ENCODE data around the gene CRYL1.
"Not testable (repeated sequence)": the region's sequence is repeated elsewhere in the genome, so short reads cannot be mapped to it uniquely, and the experiment has no call there.

The CRYL1 gene

GRCh38 chr13:20436505-20436904, 89.2 kb downstream of the CRYL1 start:
- no peaks in the 10 kb centered on the region for H3K36me3 ChIP-seq
- H3K27ac ChIP-seq, result no peak overlapping the region
- no peaks in the 10 kb centered on the region for H3K4me1 ChIP-seq (ENCODE audit: control insufficient read depth in 1 of 2, insufficient read depth in 1 of 2, low read depth in 1 of 2, low read length in 1 of 2)
- H3K4me3 ChIP-seq (ENCODE audit: low read depth in 1 of 2, low read length in 1 of 2), result no peak overlapping the region
- no peaks in the 10 kb centered on the region for H3K9me3 ChIP-seq
- no peak for TF ChIP-seq CTCF (IDR thresholded peaks at IDR 0.05)
- no peaks in the 10 kb centered on the region for H3K27me3 ChIP-seq

GRCh38 chr13:20435616-20436368, 89.9 kb downstream of the CRYL1 start:
- Histone ChIP-seq H3K9me3 (no peaks in the 10 kb centered on the region), H3K27me3 (no peaks in the 10 kb centered on the region), H3K27ac (no peak overlapping the region), H3K4me3 (ENCODE audit: low read depth in 1 of 2, low read length in 1 of 2) (no peak overlapping the region), H3K4me1 (ENCODE audit: control insufficient read depth in 1 of 2, insufficient read depth in 1 of 2, low read depth in 1 of 2, low read length in 1 of 2) (peaks cover 0 to 5% of the 10 kb centered on the region in 2 experiments), H3K36me3 (no peaks in the 10 kb centered on the region)
- no peak for TF ChIP-seq CTCF (IDR thresholded peaks at IDR 0.05)

GRCh38 chr13:20434210-20434609, 91.4 kb downstream of the CRYL1 start:
- not testable (repeated sequence) for H3K9me3 ChIP-seq; H3K36me3 ChIP-seq; H3K4me3 ChIP-seq (ENCODE audit: low read depth in 1 of 2, low read length in 1 of 2); H3K27ac ChIP-seq; H3K27me3 ChIP-seq
- H3K4me1 ChIP-seq (ENCODE audit: control insufficient read depth in 1 of 2, insufficient read depth in 1 of 2, low read depth in 1 of 2, low read length in 1 of 2), result peaks cover 7 to 17% of the 10 kb centered on the region in 2 experiments

- H3K4me1 ChIP-seq (ENCODE audit: control insufficient read depth in 1 of 2, insufficient read depth in 1 of 2, low read depth in 1 of 2, low read length in 1 of 2), result peaks cover 7 to 17% of the 10 kb centered on the region in 2 experiments
- no peak for TF ChIP-seq CTCF (IDR thresholded peaks at IDR 0.05)
- no peaks in the 10 kb centered on the region for H3K36me3 ChIP-seq
- peak overlapping the region; percentile 47 for H3K27ac ChIP-seq
- no peaks in the 10 kb centered on the region for H3K9me3 ChIP-seq
- H3K27me3 ChIP-seq, result no peaks in the 10 kb centered on the region
- H3K4me3 ChIP-seq (ENCODE audit: low read depth in 1 of 2, low read length in 1 of 2), result no peak overlapping the region
These were observed 93.8 kb downstream of the CRYL1 start for GRCh38 chr13:20431687-20432384.

- H3K27ac ChIP-seq, result peak overlapping the region; percentile 47
- H3K4me1 ChIP-seq (ENCODE audit: control insufficient read depth in 1 of 2, insufficient read depth in 1 of 2, low read depth in 1 of 2, low read length in 1 of 2), result peaks cover 7 to 17% of the 10 kb centered on the region in 2 experiments
- no peaks in the 10 kb centered on the region for H3K36me3 ChIP-seq
- H3K4me3 ChIP-seq (ENCODE audit: low read depth in 1 of 2, low read length in 1 of 2), result no peak overlapping the region
- no peaks in the 10 kb centered on the region for H3K27me3 ChIP-seq
- H3K9me3 ChIP-seq, result no peaks in the 10 kb centered on the region
- no peak for TF ChIP-seq CTCF (IDR thresholded peaks at IDR 0.05)
These were observed 94.6 kb downstream of the CRYL1 start for GRCh38 chr13:20431080-20431479.

- Histone ChIP-seq H3K4me1 (ENCODE audit: control insufficient read depth in 1 of 2, insufficient read depth in 1 of 2, low read depth in 1 of 2, low read length in 1 of 2) (peaks cover 7 to 17% of the 10 kb centered on the region in 2 experiments), H3K27me3 (no peaks in the 10 kb centered on the region), H3K4me3 (ENCODE audit: low read depth in 1 of 2, low read length in 1 of 2) (no peak overlapping the region), H3K27ac (peak overlapping the region; percentile 47), H3K9me3 (no peaks in the 10 kb centered on the region), H3K36me3 (no peaks in the 10 kb centered on the region)
- no peak for TF ChIP-seq CTCF (IDR thresholded peaks at IDR 0.05)
These were observed 95.4 kb downstream of the CRYL1 start for GRCh38 chr13:20430296-20430695.

Measured in neutrophil (primary cell).